Measurements from ENCODE around the gene PDE6D.

DNA sequence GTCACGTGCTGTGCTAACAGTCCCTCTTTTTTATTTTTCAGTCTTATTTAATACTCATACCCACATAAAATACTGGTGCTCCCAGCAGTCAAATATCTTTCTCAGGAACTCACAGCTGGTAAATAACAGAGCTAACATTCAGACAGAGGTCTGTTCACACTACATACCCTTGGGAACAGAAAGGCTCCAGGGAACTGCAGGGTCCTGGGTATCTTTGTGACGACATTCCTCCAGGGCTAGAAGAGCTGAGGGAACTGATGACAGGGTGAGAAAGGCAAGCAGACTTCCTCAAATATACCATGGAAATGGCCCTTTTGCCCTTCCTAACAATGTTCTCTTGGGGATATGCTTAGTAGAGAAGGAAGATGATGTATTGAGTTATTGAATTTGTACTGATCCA is 19.3 kb downstream of the PDE6D start:
- TF ChIP-seq, protein P1, sequence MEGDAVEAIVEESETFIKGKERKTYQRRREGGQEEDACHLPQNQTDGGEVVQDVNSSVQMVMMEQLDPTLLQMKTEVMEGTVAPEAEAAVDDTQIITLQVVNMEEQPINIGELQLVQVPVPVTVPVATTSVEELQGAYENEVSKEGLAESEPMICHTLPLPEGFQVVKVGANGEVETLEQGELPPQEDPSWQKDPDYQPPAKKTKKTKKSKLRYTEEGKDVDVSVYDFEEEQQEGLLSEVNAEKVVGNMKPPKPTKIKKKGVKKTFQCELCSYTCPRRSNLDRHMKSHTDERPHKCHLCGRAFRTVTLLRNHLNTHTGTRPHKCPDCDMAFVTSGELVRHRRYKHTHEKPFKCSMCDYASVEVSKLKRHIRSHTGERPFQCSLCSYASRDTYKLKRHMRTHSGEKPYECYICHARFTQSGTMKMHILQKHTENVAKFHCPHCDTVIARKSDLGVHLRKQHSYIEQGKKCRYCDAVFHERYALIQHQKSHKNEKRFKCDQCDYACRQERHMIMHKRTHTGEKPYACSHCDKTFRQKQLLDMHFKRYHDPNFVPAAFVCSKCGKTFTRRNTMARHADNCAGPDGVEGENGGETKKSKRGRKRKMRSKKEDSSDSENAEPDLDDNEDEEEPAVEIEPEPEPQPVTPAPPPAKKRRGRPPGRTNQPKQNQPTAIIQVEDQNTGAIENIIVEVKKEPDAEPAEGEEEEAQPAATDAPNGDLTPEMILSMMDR (IDR thresholded peaks at IDR 0.05 in 4 of 5, conservative IDR thresholded peaks at IDR 0.05 in 1 of 5), result no peak
- TF ChIP-seq POLR2A (IDR thresholded peaks at IDR 0.05), result no peak

Measured in gastrocnemius medialis (tissue), 4 donors.